GM18858 (cell line): ENCODE data around the gene SKI.

Experiments
- ATAC-seq: cut with Tn5 transposase; IDR thresholded peaks from one replicate; pipeline ENCODE4 v1.9.1; 2021; ENCODE audit not compliant: unreplicated experiment

SKI gene

GRCh38 chr1:2229911-2230731 lies 2.0 kb downstream of the SKI start:
- ATAC-seq, result no peak

GRCh38 chr1:2230781-2231531 lies 2.8 kb downstream of the SKI start:
- no peak for ATAC-seq

GRCh38 chr1:2231532-2232254 lies 3.6 kb downstream of the SKI start:
- ATAC-seq, result no peak

- ATAC-seq, result no peak
These were observed 4.3 kb downstream of the SKI start for GRCh38 chr1:2232255-2232915.

GRCh38 chr1:2232916-2233438 lies 4.9 kb downstream of the SKI start:
- ATAC-seq, result no peak

GRCh38 chr1:2233468-2233867 lies 5.3 kb downstream of the SKI start:
- no peak for ATAC-seq

GRCh38 chr1:2233997-2234761 lies 6.1 kb downstream of the SKI start:
- ATAC-seq, result no peak

GRCh38 chr1:2234762-2235113 lies 6.6 kb downstream of the SKI start:
- ATAC-seq, result no peak

- ATAC-seq, result no peak
These were observed 7.3 kb downstream of the SKI start for GRCh38 chr1:2235300-2235998.

GRCh38 chr1:2236695-2237677 lies 8.9 kb downstream of the SKI start:
- ATAC-seq, result no peak

GRCh38 chr1:2237773-2238172 lies 9.7 kb downstream of the SKI start:
- no peak for ATAC-seq

- no peak for ATAC-seq
These were observed 10.4 kb downstream of the SKI start for GRCh38 chr1:2238361-2239012.

GRCh38 chr1:2239013-2239370 lies 10.9 kb downstream of the SKI start:
- no peak for ATAC-seq

- no peak for ATAC-seq
These were observed 11.4 kb downstream of the SKI start for GRCh38 chr1:2239384-2239985.

- no peak for ATAC-seq
These were observed 12.4 kb downstream of the SKI start for GRCh38 chr1:2240270-2241156.

GRCh38 chr1:2241820-2242219 lies 13.7 kb downstream of the SKI start:
- ATAC-seq, result no peak
